ENCODE data around the gene CD300C.

Gene CD300C

GRCh38 chr17:74547736-74548135, 1.8 kb upstream of the CD300C start:
- TF ChIP-seq ZFX (IDR thresholded peaks at IDR 0.05; ENCODE audit: borderline replicate concordance), result no peak
- TF ChIP-seq, protein P1, sequence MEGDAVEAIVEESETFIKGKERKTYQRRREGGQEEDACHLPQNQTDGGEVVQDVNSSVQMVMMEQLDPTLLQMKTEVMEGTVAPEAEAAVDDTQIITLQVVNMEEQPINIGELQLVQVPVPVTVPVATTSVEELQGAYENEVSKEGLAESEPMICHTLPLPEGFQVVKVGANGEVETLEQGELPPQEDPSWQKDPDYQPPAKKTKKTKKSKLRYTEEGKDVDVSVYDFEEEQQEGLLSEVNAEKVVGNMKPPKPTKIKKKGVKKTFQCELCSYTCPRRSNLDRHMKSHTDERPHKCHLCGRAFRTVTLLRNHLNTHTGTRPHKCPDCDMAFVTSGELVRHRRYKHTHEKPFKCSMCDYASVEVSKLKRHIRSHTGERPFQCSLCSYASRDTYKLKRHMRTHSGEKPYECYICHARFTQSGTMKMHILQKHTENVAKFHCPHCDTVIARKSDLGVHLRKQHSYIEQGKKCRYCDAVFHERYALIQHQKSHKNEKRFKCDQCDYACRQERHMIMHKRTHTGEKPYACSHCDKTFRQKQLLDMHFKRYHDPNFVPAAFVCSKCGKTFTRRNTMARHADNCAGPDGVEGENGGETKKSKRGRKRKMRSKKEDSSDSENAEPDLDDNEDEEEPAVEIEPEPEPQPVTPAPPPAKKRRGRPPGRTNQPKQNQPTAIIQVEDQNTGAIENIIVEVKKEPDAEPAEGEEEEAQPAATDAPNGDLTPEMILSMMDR (IDR thresholded peaks at IDR 0.05), result no peak
- no peak overlapping the region for H3K27ac ChIP-seq

DNA sequence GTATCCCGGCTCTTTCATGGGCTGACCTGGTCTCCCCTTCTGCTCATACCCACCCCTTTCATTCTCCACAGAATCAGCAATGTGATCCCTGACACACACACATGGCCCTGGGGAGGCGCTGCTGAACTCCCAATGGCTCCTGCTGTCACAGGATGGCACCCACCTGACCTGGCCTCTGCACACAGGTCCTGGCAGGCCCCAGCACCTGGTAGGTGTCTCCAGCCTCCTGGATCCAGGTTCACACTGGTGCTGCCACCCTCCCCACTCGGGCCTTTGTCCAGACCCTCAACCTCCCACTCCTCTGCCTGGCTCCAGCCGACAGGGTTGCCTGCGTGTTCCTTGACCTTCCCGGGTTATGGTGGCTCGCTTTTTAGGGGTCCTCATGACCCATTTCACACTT, 1.3 kb upstream of the CD300C start:
- TF ChIP-seq, protein P1 (IDR thresholded peaks at IDR 0.05), result no peak
- TF ChIP-seq ZFX (IDR thresholded peaks at IDR 0.05; ENCODE audit: borderline replicate concordance), result no peak
- H3K27ac ChIP-seq, result no peak overlapping the region

GRCh38 chr17:74546586-74546985, 671 bp upstream of the CD300C start:
- TF ChIP-seq, protein P1 (IDR thresholded peaks at IDR 0.05), result no peak
- no peak for TF ChIP-seq ZFX (IDR thresholded peaks at IDR 0.05; ENCODE audit: borderline replicate concordance)
- H3K27ac ChIP-seq, result no peak overlapping the region

GRCh38 chr17:74544991-74545842, 698 bp downstream of the CD300C start:
- H3K27ac ChIP-seq, result no peak overlapping the region
- TF ChIP-seq, protein P1 (IDR thresholded peaks at IDR 0.05), result no peak
- TF ChIP-seq ZFX (IDR thresholded peaks at IDR 0.05; ENCODE audit: borderline replicate concordance), result no peak

DNA sequence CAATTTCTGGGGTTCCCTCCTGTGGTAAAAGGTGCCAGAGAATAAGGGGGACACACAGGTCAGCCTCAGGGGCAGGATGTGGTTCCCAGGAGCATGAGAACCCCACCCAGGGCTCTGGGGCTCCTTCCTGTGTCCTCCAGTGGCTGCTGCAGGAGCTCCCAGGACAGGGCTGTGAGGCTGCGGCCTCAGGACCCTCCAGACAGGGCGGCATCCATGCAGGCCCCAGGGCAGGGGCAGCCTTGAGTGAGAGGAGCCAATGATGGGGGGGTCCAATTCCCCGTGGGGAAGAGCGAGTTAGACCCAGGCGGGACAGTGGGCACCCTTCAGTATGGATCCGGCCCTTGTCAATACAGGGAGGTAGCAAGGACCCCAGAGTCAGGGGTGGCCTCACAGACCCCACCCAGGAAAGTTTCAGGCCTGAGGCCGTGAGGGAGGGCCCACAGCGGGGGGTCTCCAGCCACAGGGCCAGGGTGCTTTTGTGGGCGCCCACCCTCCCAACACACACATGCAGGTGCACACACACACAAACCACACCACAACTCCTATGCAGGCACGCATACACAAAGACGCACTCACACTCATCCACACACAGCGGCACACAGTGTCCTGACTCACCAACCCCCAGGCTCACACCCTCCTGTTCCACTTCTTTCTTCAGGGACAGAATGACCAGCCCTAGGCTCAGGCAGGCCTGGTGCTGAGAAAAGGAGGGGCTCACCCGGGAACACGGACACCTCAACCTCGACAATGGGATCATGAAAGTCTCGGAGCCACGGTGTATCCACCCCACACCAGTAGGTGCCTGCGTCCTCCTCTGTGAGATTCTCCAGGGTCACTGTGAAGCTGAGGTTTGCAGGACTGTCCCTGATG, 1.8 kb downstream of the CD300C start:
- TF ChIP-seq, protein P1 (IDR thresholded peaks at IDR 0.05), result no peak
- TF ChIP-seq ZFX (IDR thresholded peaks at IDR 0.05; ENCODE audit: borderline replicate concordance), result no peak

GRCh38 chr17:74543406-74543805, 2.5 kb downstream of the CD300C start:
- TF ChIP-seq ZFX (IDR thresholded peaks at IDR 0.05; ENCODE audit: borderline replicate concordance), result no peak
- TF ChIP-seq, protein P1 (IDR thresholded peaks at IDR 0.05), result no peak
- no peak overlapping the region for H3K27ac ChIP-seq

More for the DNA sequence above, 1.8 kb downstream of the CD300C start:
- no peak overlapping the region for H3K27ac ChIP-seq

Measured in 22Rv1 (cell line).